ENCODE data around the gene ABCA12. TPM values are rescaled to one million over a fixed set of nuclear protein-coding genes. Genes with fewer than 3 reads are reported as not detected.

ABCA12 gene
- total and polyA plus RNA-seq, 2 of the 8 experiments (the other 6 are each of a cell fraction or from before 2014, with no cell fraction given): not detected

- TF ChIP-seq CHD7 (IDR thresholded peaks at IDR 0.05; ENCODE audit: insufficient replicate concordance, low read length) (no peak), TAF1 (IDR thresholded peaks at IDR 0.05; ENCODE audit: low read depth, low read length) (no peak), RBBP5 (IDR thresholded peaks at IDR 0.05; ENCODE audit: borderline replicate concordance, low read depth, low read length) (no peak), KDM4A (IDR thresholded peaks at IDR 0.05; ENCODE audit: low read depth, low read length, severe bottlenecking) (no peak), PHF8 (conservative IDR thresholded peaks at IDR 0.05; ENCODE audit: low read depth, low read length) (no peak), CREB1 (IDR thresholded peaks at IDR 0.05) (no peak), GABPA (IDR thresholded peaks at IDR 0.05; ENCODE audit: borderline replicate concordance, insufficient read depth, low read length) (no peak), POLR2AphosphoS5 (IDR thresholded peaks at IDR 0.05; ENCODE audit: low read depth, low read length) (no peak)
Observed at GRCh38 chr2:215149060-215149459, 10.6 kb upstream of the ABCA12 start (continued).
